HG02970 (cell line): ENCODE results near the gene ACOT6.
"Not testable (repeated sequence)": the region's sequence is repeated elsewhere in the genome, so short reads cannot be mapped to it uniquely, and the experiment has no call there.

Experiments
- ATAC-seq: cut with Tn5 transposase; IDR thresholded peaks from one replicate; pipeline ENCODE4 v1.9.1; 2021; ENCODE audit warnings: mild to moderate bottlenecking, moderate library complexity, moderate number of reproducible peaks; ENCODE audit not compliant: unreplicated experiment, low FRiP score

The ACOT6 gene

GRCh38 chr14:73644531-73645247, 32.4 kb downstream of the ACOT6 start, which contains the start of gene DNAL1:
TSS of gene DNAL1 (plus strand) at chr14:73644986. CDS start at chr14:73645040, 54 bp downstream.
- ATAC-seq: peak; percentile 95

GRCh38 chr14:73645248-73645610, 32.9 kb downstream of the ACOT6 start:
- ATAC-seq: no peak

GRCh38 chr14:73651005-73651404, 38.7 kb downstream of the ACOT6 start:
- ATAC-seq: no peak

- no peak for ATAC-seq
Measured at GRCh38 chr14:73655851-73656250, 43.5 kb downstream of the ACOT6 start.

- ATAC-seq: not testable (repeated sequence)
Measured at GRCh38 chr14:73659202-73659601, 46.9 kb downstream of the ACOT6 start.

- no peak for ATAC-seq
Measured at GRCh38 chr14:73660511-73660910, 48.2 kb downstream of the ACOT6 start.

GRCh38 chr14:73661872-73662271, 49.6 kb downstream of the ACOT6 start:
- ATAC-seq: no peak

- no peak for ATAC-seq
Measured at GRCh38 chr14:73662487-73662943, 50.2 kb downstream of the ACOT6 start.

- ATAC-seq: no peak
Measured at GRCh38 chr14:73663548-73664212, 51.4 kb downstream of the ACOT6 start.

- ATAC-seq: no peak
Measured at GRCh38 chr14:73665130-73665529, 52.8 kb downstream of the ACOT6 start.

GRCh38 chr14:73666583-73666982, 54.3 kb downstream of the ACOT6 start:
- ATAC-seq: no peak

GRCh38 chr14:73667854-73668253, 55.5 kb downstream of the ACOT6 start:
- ATAC-seq: no peak
